ENCODE results near the gene LRP4. TPM values are rescaled to one million over a fixed set of nuclear protein-coding genes. Genes with fewer than 3 reads are reported as not detected.

LRP4 gene
- total and polyA plus RNA-seq, 2 donors (not counting 3 experiments of a cell fraction or from before 2014, with no cell fraction given): 0.86 to 2.0 TPM

- intact Hi-C loops (cut with micrococcal nuclease): loop anchor here (1.0 kb wide), 1 partner anchor 20 kb away; the partner anchor contains the start of gene CKAP5
- DNase-seq (ENCODE audit: low read depth, low spot score): peak; percentile 86
- no peaks in the 10 kb centered on the region for H4K20me1 ChIP-seq (replicated peaks; ENCODE audit: control insufficient read depth, extremely low read depth, insufficient read depth, low read length)
Observed at GRCh38 chr11:46826310-46827044, 91.9 kb downstream of the LRP4 start.

More at GRCh38 chr11:46826310-46827044, 91.9 kb downstream of the LRP4 start:
- ChIA-PET POLR2A (no interaction called here), CTCF (interaction anchor here (0.6 to 1.5 kb wide), 14 partner anchors 8 to 788 kb away, joined by 3 to 8 read pairs (median 3); partner anchors contain the start of gene CKAP5)
- no peaks in the 10 kb centered on the region for H3K9me3 ChIP-seq (replicated peaks; ENCODE audit: control insufficient read depth, insufficient read depth, low read length)
- H3K9ac ChIP-seq (replicated peaks; ENCODE audit: extremely low read depth, insufficient read depth, low read length): peak overlapping the region; percentile 25
- no peaks in the 10 kb centered on the region for H3K36me3 ChIP-seq (ENCODE audit: control insufficient read depth in 2 of 2, extremely low read depth in 1 of 2, insufficient read depth in 2 of 2, low read length in 2 of 2)
- H3K27ac ChIP-seq (ENCODE audit: insufficient read depth, low read depth, low read length): peak overlapping the region; percentile 26
- no peaks in the 10 kb centered on the region for H3K9me1 ChIP-seq (replicated peaks; ENCODE audit: control insufficient read depth, extremely low read depth, insufficient read depth, low read length)
- no peak for TF ChIP-seq MAX (IDR thresholded peaks at IDR 0.05; ENCODE audit: insufficient read depth, insufficient read length)
- TF ChIP-seq JUN (IDR thresholded peaks at IDR 0.05; ENCODE audit: borderline replicate concordance, insufficient read depth, insufficient read length, low read depth): no peak
- TF ChIP-seq POLR2AphosphoS5 (IDR thresholded peaks at IDR 0.05; ENCODE audit: insufficient read depth, low read depth, low read length): no peak
- no peak for TF ChIP-seq EZH2 (IDR thresholded peaks at IDR 0.05; ENCODE audit: borderline replicate concordance, low read depth, low read length, severe bottlenecking)
- no peak for TF ChIP-seq CTCF (IDR thresholded peaks at IDR 0.05; ENCODE audit: extremely low read depth in 1 of 2, insufficient read depth in 1 of 2, low read depth in 1 of 2, low read length in 2 of 2)
- no peak for TF ChIP-seq GATA2 (IDR thresholded peaks at IDR 0.05; ENCODE audit: insufficient read depth, insufficient read length, low read depth, low read length)
- TF ChIP-seq MYC (IDR thresholded peaks at IDR 0.05; ENCODE audit: low read depth, low read length): no peak
- TF ChIP-seq FOS (IDR thresholded peaks at IDR 0.05; ENCODE audit: borderline replicate concordance, insufficient read depth, low read length): no peak
- TF ChIP-seq POLR2A (IDR thresholded peaks at IDR 0.05; ENCODE audit: low read depth, low read length): no peak
- no peaks in the 10 kb centered on the region for H3K27me3 ChIP-seq (ENCODE audit: control insufficient read depth in 2 of 2, insufficient read depth in 2 of 2, low read length in 2 of 2)
- peak overlapping the region; percentile 12 to 68 (median 45) for H3K4me3 ChIP-seq (replicated peaks in 1 of 3; ENCODE audit: insufficient read depth in 1 of 3, low read depth in 1 of 3, low read length in 3 of 3)
- peaks cover 11% of the 10 kb centered on the region for H3K4me1 ChIP-seq (ENCODE audit: control insufficient read depth, extremely low read depth, insufficient read depth, low read length)
- peak; percentile 83 for FAIRE-seq
- H3K4me2 ChIP-seq (ENCODE audit: insufficient read depth, low read length): peak overlapping the region; percentile 84
- H2AFZ ChIP-seq (ENCODE audit: low read depth, low read length): peak overlapping the region; percentile 80
- BruUV-seq (replicated peaks): TSS peak; percentile 29
- H3K79me2 ChIP-seq (ENCODE audit: control insufficient read depth, insufficient read depth, low read length): peaks cover 98% of the 10 kb centered on the region
- dilution Hi-C loops (cut with MboI; ENCODE audit: extremely low pct_ligation_motif_present, low sequenced_read_pairs): no loop called here
